ENCODE measurements around the gene TMEM203. TPM values are rescaled to one million over a fixed set of nuclear protein-coding genes. Genes with fewer than 3 reads are reported as not detected.

TMEM203 gene
- total and polyA plus RNA-seq, 5 donors from 2014 or later = 20.7 to 148 (median 118) TPM

- H3K27ac Mint-ChIP-seq = no peak overlapping the region
- DNase-seq (no peak), ATAC-seq (ENCODE audit: low read depth in 2 of 2) (no peak)
- Histone ChIP-seq H3K4me3 (ENCODE audit: low read depth, low read length) (no peak overlapping the region), H3K36me3 (ENCODE audit: control insufficient read depth, insufficient read depth, low read length) (peaks cover 33% of the 10 kb centered on the region), H3K27me3 (ENCODE audit: control insufficient read depth, insufficient read depth, low read length) (no peaks in the 10 kb centered on the region), H3K9me3 (ENCODE audit: control insufficient read depth in 2 of 2, low read length in 2 of 2) (no peaks in the 10 kb centered on the region), H3K4me1 (ENCODE audit: control insufficient read depth, insufficient read depth, low read length, poor library complexity, severe bottlenecking) (peaks cover 8% of the 10 kb centered on the region), H3K27ac (ENCODE audit: insufficient read depth, low read length, poor library complexity, severe bottlenecking) (no peak overlapping the region)
- H3K9me3 Mint-ChIP-seq = no peaks in the 10 kb centered on the region
- peaks cover 13% of the 10 kb centered on the region for H3K36me3 Mint-ChIP-seq
- peaks cover 0 to 7% (median 0%) of the 10 kb centered on the region in 4 donors for H3K4me1 Mint-ChIP-seq
- H3K4me3 Mint-ChIP-seq = no peak overlapping the region
- peaks cover 4% of the 10 kb centered on the region for H3K27me3 Mint-ChIP-seq
Observed at GRCh38 chr9:137178201-137178938, 27.1 kb downstream of the TMEM203 start.

GRCh38 chr9:137176302-137177182 lies 28.9 kb downstream of the TMEM203 start:
- no peak overlapping the region for H3K4me3 ChIP-seq (ENCODE audit: low read depth, low read length)
- ATAC-seq (ENCODE audit: low read depth in 2 of 2) = peak; percentile 51 to 56
- Mint-ChIP-seq H3K9me3 (no peaks in the 10 kb centered on the region), H3K36me3 (peaks cover 9% of the 10 kb centered on the region), H3K4me3 (peak overlapping the region in 2 of 4 donors; percentile 41 to 83), H3K27ac (peak overlapping the region in 2 of 3 donors; percentile 9 to 64), H3K4me1 (peaks cover 0 to 9% (median 0%) of the 10 kb centered on the region in 4 donors), H3K27me3 (peaks cover 4% of the 10 kb centered on the region)
- peaks cover 8% of the 10 kb centered on the region for H3K4me1 ChIP-seq (ENCODE audit: control insufficient read depth, insufficient read depth, low read length, poor library complexity, severe bottlenecking)
- no peaks in the 10 kb centered on the region for H3K9me3 ChIP-seq (ENCODE audit: control insufficient read depth in 2 of 2, low read length in 2 of 2)
- H3K27ac ChIP-seq (ENCODE audit: insufficient read depth, low read length, poor library complexity, severe bottlenecking) = no peak overlapping the region
- peaks cover 20% of the 10 kb centered on the region for H3K36me3 ChIP-seq (ENCODE audit: control insufficient read depth, insufficient read depth, low read length)
- no peaks in the 10 kb centered on the region for H3K27me3 ChIP-seq (ENCODE audit: control insufficient read depth, insufficient read depth, low read length)
- DNase-seq = peak in 1 of 3 donors; percentile 40

DNA sequence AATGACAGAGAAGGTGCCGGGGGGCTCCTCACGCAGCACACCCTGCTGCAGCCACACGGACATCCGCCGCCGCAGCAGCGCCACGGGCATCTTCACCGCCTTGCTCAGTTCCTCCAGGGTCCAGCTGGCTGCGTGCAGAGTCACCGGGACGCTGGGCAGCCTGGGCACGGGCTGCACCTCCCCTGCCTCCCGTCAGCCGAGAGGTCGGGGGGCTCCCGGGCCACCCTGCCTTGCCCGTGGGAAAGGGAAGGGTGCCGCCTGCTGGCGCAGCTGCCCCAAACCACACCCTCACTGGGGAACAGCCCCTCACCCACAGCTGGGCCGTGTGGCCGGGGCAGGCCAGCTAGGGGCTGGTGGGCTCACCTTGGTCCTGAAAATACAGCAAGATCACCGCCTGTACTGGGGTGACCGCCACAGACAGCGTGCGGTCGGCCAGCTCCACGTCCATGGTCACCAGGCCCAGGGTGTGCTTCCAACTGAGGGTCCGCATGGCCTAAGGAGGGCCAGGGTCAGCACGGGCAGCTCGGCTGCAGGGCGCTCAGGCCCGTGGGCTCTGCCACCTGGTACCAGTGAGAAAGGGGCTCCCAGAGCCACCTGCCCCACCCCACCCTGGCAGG lies 30.0 kb downstream of the TMEM203 start:
- no peak for ATAC-seq (ENCODE audit: low read depth in 2 of 2)
- Mint-ChIP-seq H3K4me3 (no peak overlapping the region), H3K36me3 (peaks cover 9% of the 10 kb centered on the region), H3K27me3 (peaks cover 11% of the 10 kb centered on the region), H3K27ac (no peak overlapping the region), H3K9me3 (no peaks in the 10 kb centered on the region), H3K4me1 (peaks cover 0 to 9% (median 0%) of the 10 kb centered on the region in 4 donors)
- peaks cover 8% of the 10 kb centered on the region for H3K4me1 ChIP-seq (ENCODE audit: control insufficient read depth, insufficient read depth, low read length, poor library complexity, severe bottlenecking)
- DNase-seq = no peak
- H3K27ac ChIP-seq (ENCODE audit: insufficient read depth, low read length, poor library complexity, severe bottlenecking) = no peak overlapping the region
- no peak overlapping the region for H3K4me3 ChIP-seq (ENCODE audit: low read depth, low read length)
- H3K9me3 ChIP-seq (ENCODE audit: control insufficient read depth in 2 of 2, low read length in 2 of 2) = no peaks in the 10 kb centered on the region
- no peaks in the 10 kb centered on the region for H3K27me3 ChIP-seq (ENCODE audit: control insufficient read depth, insufficient read depth, low read length)
- peaks cover 11% of the 10 kb centered on the region for H3K36me3 ChIP-seq (ENCODE audit: control insufficient read depth, insufficient read depth, low read length)

- H3K4me1 ChIP-seq (ENCODE audit: control insufficient read depth, insufficient read depth, low read length, poor library complexity, severe bottlenecking) = peaks cover 8% of the 10 kb centered on the region
- no peak overlapping the region for H3K27ac ChIP-seq (ENCODE audit: insufficient read depth, low read length, poor library complexity, severe bottlenecking)
- peaks cover 0 to 9% (median 0%) of the 10 kb centered on the region in 4 donors for H3K4me1 Mint-ChIP-seq
- no peak overlapping the region for H3K4me3 ChIP-seq (ENCODE audit: low read depth, low read length)
- peaks cover 6% of the 10 kb centered on the region for H3K36me3 ChIP-seq (ENCODE audit: control insufficient read depth, insufficient read depth, low read length)
- ATAC-seq (ENCODE audit: low read depth in 2 of 2) (no peak), DNase-seq (no peak)
- H3K9me3 ChIP-seq (ENCODE audit: control insufficient read depth in 2 of 2, low read length in 2 of 2) = no peaks in the 10 kb centered on the region
- peaks cover 14% of the 10 kb centered on the region for H3K27me3 Mint-ChIP-seq
- H3K9me3 Mint-ChIP-seq = no peaks in the 10 kb centered on the region
- H3K27me3 ChIP-seq (ENCODE audit: control insufficient read depth, insufficient read depth, low read length) = no peaks in the 10 kb centered on the region
- H3K27ac Mint-ChIP-seq = no peak overlapping the region
- no peak overlapping the region for H3K4me3 Mint-ChIP-seq
- peaks cover 9% of the 10 kb centered on the region for H3K36me3 Mint-ChIP-seq
Observed at GRCh38 chr9:137174722-137175293, 30.6 kb downstream of the TMEM203 start.

DNA sequence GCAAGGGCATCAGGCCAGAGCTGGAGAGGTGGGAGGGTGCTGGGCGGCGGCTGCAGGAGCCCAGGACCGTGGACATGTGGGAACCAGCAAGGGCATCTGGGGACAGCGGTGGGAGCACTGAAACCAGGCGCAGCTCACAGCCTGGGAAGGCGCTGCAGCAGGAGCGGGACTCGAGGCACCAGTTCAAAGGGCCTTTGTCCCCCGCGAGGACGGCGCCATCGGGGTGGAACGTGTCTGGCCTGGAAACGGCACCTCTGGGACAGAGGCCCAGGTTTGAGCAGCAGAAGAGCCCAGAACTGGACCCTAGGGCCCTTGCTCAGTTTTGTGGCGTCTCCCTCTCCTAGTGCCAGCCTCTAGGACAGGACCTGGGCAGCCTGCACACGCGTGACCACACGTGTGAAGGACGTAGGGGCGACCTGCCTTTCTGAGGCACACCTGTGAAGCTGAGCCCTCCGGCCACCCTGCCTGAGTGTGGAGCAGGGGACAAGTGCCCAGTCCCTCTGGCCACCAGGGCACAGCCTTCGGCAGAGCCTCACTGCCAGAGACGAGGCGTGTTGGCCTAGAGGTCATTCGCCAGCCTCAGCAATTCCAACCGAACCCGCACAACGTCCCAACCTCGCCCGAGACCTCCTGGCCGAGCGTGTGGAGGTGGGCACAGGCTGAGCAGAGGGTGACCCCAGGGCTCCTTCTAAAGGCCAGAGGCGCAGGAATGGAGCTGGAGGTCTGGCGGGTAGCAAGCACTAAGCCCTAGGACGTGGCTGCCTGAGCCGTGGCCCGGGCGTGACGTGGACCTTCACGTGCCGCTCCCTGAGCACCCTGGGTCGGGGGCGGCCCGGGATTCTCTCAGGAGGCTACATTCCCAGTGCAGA lies 31.4 kb downstream of the TMEM203 start:
- no peak overlapping the region for H3K4me3 ChIP-seq (ENCODE audit: low read depth, low read length)
- peaks cover 14% of the 10 kb centered on the region for H3K27me3 Mint-ChIP-seq

DNA sequence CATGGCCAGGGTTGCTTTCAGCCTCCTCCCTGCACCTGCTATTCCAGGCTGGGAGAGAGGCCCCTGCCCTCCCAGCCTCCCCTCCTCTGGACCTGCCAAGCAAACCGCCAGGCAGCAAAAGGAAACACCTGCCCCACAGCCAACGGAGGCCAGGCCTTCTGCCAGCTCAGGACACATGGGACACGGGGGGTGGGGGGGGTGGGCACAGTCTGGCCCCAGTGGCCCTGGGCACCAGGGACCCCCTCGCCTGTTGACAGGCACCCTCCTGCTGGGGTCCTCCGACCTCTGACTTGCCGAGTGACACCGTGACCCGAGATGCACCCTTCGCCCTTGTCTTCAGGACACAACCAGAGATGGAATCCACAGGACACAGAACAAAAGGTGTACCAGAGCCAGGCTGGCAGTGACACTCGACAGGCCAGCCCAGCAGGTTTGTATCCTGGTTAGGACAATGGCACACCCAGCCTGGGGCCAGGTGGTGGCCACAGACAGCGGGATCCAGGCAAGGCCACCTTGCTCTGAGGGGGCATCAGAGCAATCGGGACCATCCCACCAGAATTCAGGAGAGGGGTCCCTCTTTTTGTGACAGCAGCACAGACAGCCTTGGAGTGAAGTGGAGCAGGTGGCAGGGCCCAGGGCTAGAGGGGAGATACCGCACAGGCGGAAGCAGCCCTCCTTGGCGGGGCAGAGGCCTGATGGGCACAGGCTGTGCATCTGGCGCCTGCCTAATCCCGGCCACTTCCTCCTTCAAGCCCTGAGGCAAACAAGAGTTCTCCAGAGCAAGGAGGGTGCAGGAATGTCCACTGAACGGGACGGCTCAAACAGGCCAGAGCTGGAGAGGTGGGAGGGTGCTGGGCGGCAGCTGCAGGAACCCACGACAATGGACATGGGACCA lies 32.3 kb downstream of the TMEM203 start:
- H3K9me3 ChIP-seq (ENCODE audit: control insufficient read depth in 2 of 2, low read length in 2 of 2) = no peaks in the 10 kb centered on the region
- Mint-ChIP-seq H3K27me3 (peaks cover 14% of the 10 kb centered on the region), H3K4me1 (peaks cover 0 to 9% (median 0%) of the 10 kb centered on the region in 4 donors), H3K9me3 (no peaks in the 10 kb centered on the region), H3K4me3 (peak overlapping the region in 1 of 4 donors; percentile 46), H3K27ac (peak overlapping the region in 1 of 3 donors; percentile 79), H3K36me3 (peaks cover 5% of the 10 kb centered on the region)
- peaks cover 17% of the 10 kb centered on the region for H3K4me1 ChIP-seq (ENCODE audit: control insufficient read depth, insufficient read depth, low read length, poor library complexity, severe bottlenecking)
- H3K27me3 ChIP-seq (ENCODE audit: control insufficient read depth, insufficient read depth, low read length) = no peaks in the 10 kb centered on the region
- no peak overlapping the region for H3K27ac ChIP-seq (ENCODE audit: insufficient read depth, low read length, poor library complexity, severe bottlenecking)
- ATAC-seq (ENCODE audit: low read depth in 2 of 2) (no peak), DNase-seq (no peak)
- no peak overlapping the region for H3K4me3 ChIP-seq (ENCODE audit: low read depth, low read length)
- no peaks in the 10 kb centered on the region for H3K36me3 ChIP-seq (ENCODE audit: control insufficient read depth, insufficient read depth, low read length)

More for the DNA sequence above, 31.4 kb downstream of the TMEM203 start:
- peaks cover 5% of the 10 kb centered on the region for H3K36me3 Mint-ChIP-seq
- Histone ChIP-seq H3K4me1 (ENCODE audit: control insufficient read depth, insufficient read depth, low read length, poor library complexity, severe bottlenecking) (peaks cover 15% of the 10 kb centered on the region), H3K27ac (ENCODE audit: insufficient read depth, low read length, poor library complexity, severe bottlenecking) (no peak overlapping the region), H3K9me3 (ENCODE audit: control insufficient read depth in 2 of 2, low read length in 2 of 2) (no peaks in the 10 kb centered on the region), H3K27me3 (ENCODE audit: control insufficient read depth, insufficient read depth, low read length) (no peaks in the 10 kb centered on the region), H3K36me3 (ENCODE audit: control insufficient read depth, insufficient read depth, low read length) (peaks cover under 1% of the 10 kb centered on the region)
- H3K4me1 Mint-ChIP-seq = peaks cover 0 to 9% (median 0%) of the 10 kb centered on the region in 4 donors
- no peaks in the 10 kb centered on the region for H3K9me3 Mint-ChIP-seq
- ATAC-seq (ENCODE audit: low read depth in 2 of 2) = no peak
- H3K27ac Mint-ChIP-seq = peak overlapping the region in 1 of 3 donors; percentile 79
- no peak for DNase-seq
- no peak overlapping the region for H3K4me3 Mint-ChIP-seq
